ENCODE results near the gene DLG1. TPM values are rescaled to one million over a fixed set of nuclear protein-coding genes. Genes with fewer than 3 reads are reported as not detected.

The DLG1 gene
- total RNA-seq, 1 experiment from 2014 or later, result 89.8 TPM

- CTCF ChIA-PET, result no interaction called here
- Histone ChIP-seq H3K27me3 (ENCODE audit: insufficient read depth, low read length) (no peaks in the 10 kb centered on the region), H2AFZ (ENCODE audit: low read depth, low read length, poor library complexity, severe bottlenecking) (peak overlapping the region; percentile 41), H3K79me2 (ENCODE audit: insufficient read depth, low read length) (no peaks in the 10 kb centered on the region), H3K36me3 (ENCODE audit: control insufficient read depth in 1 of 2, insufficient read depth in 2 of 2, low read length in 2 of 2) (no peaks in the 10 kb centered on the region), H3K4me2 (ENCODE audit: low read length) (peak overlapping the region; percentile 44), H4K20me1 (ENCODE audit: insufficient read depth) (no peaks in the 10 kb centered on the region), H3K4me3 (replicated peaks in 1 of 2; ENCODE audit: low read depth in 1 of 2, low read length in 2 of 2) (no peak overlapping the region), H3K27ac (ENCODE audit: low read depth, low read length) (no peak overlapping the region), H3K9ac (ENCODE audit: low read length) (no peak overlapping the region), H3K9me3 (ENCODE audit: control insufficient read depth in 1 of 2, insufficient read depth in 1 of 2, low read depth in 1 of 2, low read length in 2 of 2) (no peaks in the 10 kb centered on the region), H3K9me2 (ENCODE audit: insufficient read depth) (no peaks in the 10 kb centered on the region), H3K4me1 (ENCODE audit: control insufficient read depth in 1 of 2, insufficient read depth in 2 of 2, low read length in 2 of 2) (peaks cover 18 to 29% of the 10 kb centered on the region in 2 experiments)
- no TSS peak for BruUV-seq (replicated peaks)
- DNase-seq (ENCODE audit: low read depth, low spot score) (peak; percentile 28), ATAC-seq (peak; percentile 68)
- intact Hi-C loops (cut with micrococcal nuclease), result no loop called here
- POLR2A ChIA-PET, result interaction anchor here (0.6 to 1.6 kb wide), 2 partner anchors 11 to 33 kb away, joined by 3 to 5 read pairs; no protein-coding TSS in a partner anchor
- RAD21 ChIA-PET (ENCODE audit: low non-redundant PET in 1 of 2, low total read pairs in 2 of 2, uncharacterized antibody in 2 of 2, unreplicated experiment in 2 of 2), result interaction anchor here in 1 of 2 experiments (0.6 kb wide), 1 partner anchor 144 kb away, joined by 3 read pairs; no protein-coding TSS in a partner anchor
- TF ChIP-seq SP1 (IDR thresholded peaks at IDR 0.05; ENCODE audit: low read depth), result peak; percentile 62
- peak; percentile 90 for TF ChIP-seq CEBPB (IDR thresholded peaks at IDR 0.05; ENCODE audit: low read depth)
- peak; percentile 58 for TF ChIP-seq SRF (IDR thresholded peaks at IDR 0.05; ENCODE audit: low read depth)
- 0 out of 2 replicates have a peak, but pooled peaks have one; percentile 30 for TF ChIP-seq JUND (IDR thresholded peaks at IDR 0.05)
- TF ChIP-seq FOSL1 (IDR thresholded peaks at IDR 0.05; ENCODE audit: low read depth), result peak; percentile 31; the same call in 1 of the 2 replicates
- TF ChIP-seq, protein P1, sequence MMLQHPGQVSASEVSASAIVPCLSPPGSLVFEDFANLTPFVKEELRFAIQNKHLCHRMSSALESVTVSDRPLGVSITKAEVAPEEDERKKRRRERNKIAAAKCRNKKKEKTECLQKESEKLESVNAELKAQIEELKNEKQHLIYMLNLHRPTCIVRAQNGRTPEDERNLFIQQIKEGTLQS (IDR thresholded peaks at IDR 0.05), result no peak; the same call in 1 of the 2 replicates
- no peak for TF ChIP-seq EZH2phosphoT487 (IDR thresholded peaks at IDR 0.05; ENCODE audit: borderline replicate concordance)
- peak; percentile 58 for TF ChIP-seq MAX (IDR thresholded peaks at IDR 0.05)
These were observed 11.3 kb upstream of the DLG1 start for GRCh38 chr3:197309528-197310361.

GRCh38 chr3:197308591-197308990 is 10.2 kb upstream of the DLG1 start:
- H3K9ac ChIP-seq (ENCODE audit: low read length), result no peak overlapping the region
- no TSS peak for BruUV-seq (replicated peaks)
- no peaks in the 10 kb centered on the region for H3K79me2 ChIP-seq (ENCODE audit: insufficient read depth, low read length)
- no peak for TF ChIP-seq SP1 (IDR thresholded peaks at IDR 0.05; ENCODE audit: low read depth)
- TF ChIP-seq POLR2AphosphoS5 (IDR thresholded peaks at IDR 0.05; ENCODE audit: low read depth, low read length), result no peak
- TF ChIP-seq RAD21 (IDR thresholded peaks at IDR 0.05; ENCODE audit: low read depth), result no peak
- TF ChIP-seq EZH2 (IDR thresholded peaks at IDR 0.05), result no peak
- TF ChIP-seq MAX (IDR thresholded peaks at IDR 0.05), result no peak
- TF ChIP-seq ELF1 (IDR thresholded peaks at IDR 0.05; ENCODE audit: borderline replicate concordance, low read depth), result no peak
- TF ChIP-seq EGR1 (IDR thresholded peaks at IDR 0.05; ENCODE audit: low read depth), result no peak
- no peak for TF ChIP-seq SIN3A (IDR thresholded peaks at IDR 0.05; ENCODE audit: low read depth)
- TF ChIP-seq, protein P2, sequence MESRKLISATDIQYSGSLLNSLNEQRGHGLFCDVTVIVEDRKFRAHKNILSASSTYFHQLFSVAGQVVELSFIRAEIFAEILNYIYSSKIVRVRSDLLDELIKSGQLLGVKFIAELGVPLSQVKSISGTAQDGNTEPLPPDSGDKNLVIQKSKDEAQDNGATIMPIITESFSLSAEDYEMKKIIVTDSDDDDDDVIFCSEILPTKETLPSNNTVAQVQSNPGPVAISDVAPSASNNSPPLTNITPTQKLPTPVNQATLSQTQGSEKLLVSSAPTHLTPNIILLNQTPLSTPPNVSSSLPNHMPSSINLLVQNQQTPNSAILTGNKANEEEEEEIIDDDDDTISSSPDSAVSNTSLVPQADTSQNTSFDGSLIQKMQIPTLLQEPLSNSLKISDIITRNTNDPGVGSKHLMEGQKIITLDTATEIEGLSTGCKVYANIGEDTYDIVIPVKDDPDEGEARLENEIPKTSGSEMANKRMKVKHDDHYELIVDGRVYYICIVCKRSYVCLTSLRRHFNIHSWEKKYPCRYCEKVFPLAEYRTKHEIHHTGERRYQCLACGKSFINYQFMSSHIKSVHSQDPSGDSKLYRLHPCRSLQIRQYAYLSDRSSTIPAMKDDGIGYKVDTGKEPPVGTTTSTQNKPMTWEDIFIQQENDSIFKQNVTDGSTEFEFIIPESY (IDR thresholded peaks at IDR 0.05; ENCODE audit: extremely low read depth, insufficient replicate concordance, low read length), result no peak
- TF ChIP-seq FOSL1 (IDR thresholded peaks at IDR 0.05; ENCODE audit: low read depth), result no peak
- TF ChIP-seq POLR2A (IDR thresholded peaks at IDR 0.05; ENCODE audit: borderline replicate concordance, extremely low read depth, insufficient read depth, insufficient read length), result no peak
- TF ChIP-seq YY1 (IDR thresholded peaks at IDR 0.05; ENCODE audit: extremely low read depth, insufficient replicate concordance, low read depth, low read length), result no peak
- no peak for TF ChIP-seq CBX3 (IDR thresholded peaks at IDR 0.05; ENCODE audit: low read depth)
- ATAC-seq (no peak), DNase-seq (ENCODE audit: low read depth, low spot score) (no peak)
- H3K4me3 ChIP-seq (replicated peaks in 1 of 2; ENCODE audit: low read depth in 1 of 2, low read length in 2 of 2), result no peak overlapping the region
- peaks cover 18 to 29% of the 10 kb centered on the region in 2 experiments for H3K4me1 ChIP-seq (ENCODE audit: control insufficient read depth in 1 of 2, insufficient read depth in 2 of 2, low read length in 2 of 2)
- H4K20me1 ChIP-seq (ENCODE audit: insufficient read depth), result no peaks in the 10 kb centered on the region
- H3K27me3 ChIP-seq (ENCODE audit: insufficient read depth, low read length), result no peaks in the 10 kb centered on the region
- ChIA-PET RAD21 (ENCODE audit: low non-redundant PET in 1 of 2, low total read pairs in 2 of 2, uncharacterized antibody in 2 of 2, unreplicated experiment in 2 of 2) (no interaction called here), CTCF (no interaction called here), POLR2A (interaction anchor here (1.6 kb wide), 1 partner anchor 9 kb away, joined by 5 read pairs; no protein-coding TSS in a partner anchor)
- intact Hi-C loops (cut with micrococcal nuclease), result no loop called here
- no peak overlapping the region for H3K27ac ChIP-seq (ENCODE audit: low read depth, low read length)
- H3K4me2 ChIP-seq (ENCODE audit: low read length), result no peak overlapping the region
- H2AFZ ChIP-seq (ENCODE audit: low read depth, low read length, poor library complexity, severe bottlenecking), result peak overlapping the region; percentile 41
- H3K36me3 ChIP-seq (ENCODE audit: control insufficient read depth in 1 of 2, insufficient read depth in 2 of 2, low read length in 2 of 2), result no peaks in the 10 kb centered on the region
- H3K9me2 ChIP-seq (ENCODE audit: insufficient read depth), result no peaks in the 10 kb centered on the region
- H3K9me3 ChIP-seq (ENCODE audit: control insufficient read depth in 1 of 2, insufficient read depth in 1 of 2, low read depth in 1 of 2, low read length in 2 of 2), result no peaks in the 10 kb centered on the region

Data from HCT116 (cell line).